SK-N-SH (cell line): ENCODE results near the gene FOXP1.

Source experiments
- CTCF ChIP-seq: fragments of 200-600 bp; sonication (generic); IDR thresholded peaks from 2 replicates; pipeline ENCODE4 v1.6.1; 2017; ENCODE audit warnings: antibody characterized with exemption, mild to moderate bottlenecking, moderate library complexity
- FOSL2 ChIP-seq: IDR thresholded peaks from 2 replicates; pipeline ENCODE4 v1.4.0; 2012; ENCODE audit warnings: low read depth, mild to moderate bottlenecking, moderate library complexity, borderline replicate concordance
- FOXM1 ChIP-seq: IDR thresholded peaks from 2 replicates; pipeline ENCODE4 v1.4.0; 2012; ENCODE audit warnings: low read depth, mild to moderate bottlenecking
- GABPA ChIP-seq: IDR thresholded peaks from 2 replicates; pipeline ENCODE4 v1.4.0; 2012; ENCODE audit warnings: low read depth, mild to moderate bottlenecking
- SMC3 ChIP-seq: IDR thresholded peaks from 2 replicates; pipeline ENCODE4 v1.6.1; 2012; ENCODE audit warnings: low read depth, low read length, improper control_type of control experiment
- TAF1 ChIP-seq: IDR thresholded peaks from 2 replicates; pipeline ENCODE4 v1.6.1; 2012; ENCODE audit warnings: low read depth, mild to moderate bottlenecking, low read length, moderate library complexity, borderline replicate concordance

- TF ChIP-seq FOXM1 (no peak), TAF1 (no peak), GABPA (no peak), FOSL2 (no peak), CTCF (no peak), SMC3 (no peak)
Measured at GRCh38 chr3:71521940-71522876, 61.3 kb downstream of the FOXP1 start.
